ENCODE results near the gene PML.

The PML gene

DNA sequence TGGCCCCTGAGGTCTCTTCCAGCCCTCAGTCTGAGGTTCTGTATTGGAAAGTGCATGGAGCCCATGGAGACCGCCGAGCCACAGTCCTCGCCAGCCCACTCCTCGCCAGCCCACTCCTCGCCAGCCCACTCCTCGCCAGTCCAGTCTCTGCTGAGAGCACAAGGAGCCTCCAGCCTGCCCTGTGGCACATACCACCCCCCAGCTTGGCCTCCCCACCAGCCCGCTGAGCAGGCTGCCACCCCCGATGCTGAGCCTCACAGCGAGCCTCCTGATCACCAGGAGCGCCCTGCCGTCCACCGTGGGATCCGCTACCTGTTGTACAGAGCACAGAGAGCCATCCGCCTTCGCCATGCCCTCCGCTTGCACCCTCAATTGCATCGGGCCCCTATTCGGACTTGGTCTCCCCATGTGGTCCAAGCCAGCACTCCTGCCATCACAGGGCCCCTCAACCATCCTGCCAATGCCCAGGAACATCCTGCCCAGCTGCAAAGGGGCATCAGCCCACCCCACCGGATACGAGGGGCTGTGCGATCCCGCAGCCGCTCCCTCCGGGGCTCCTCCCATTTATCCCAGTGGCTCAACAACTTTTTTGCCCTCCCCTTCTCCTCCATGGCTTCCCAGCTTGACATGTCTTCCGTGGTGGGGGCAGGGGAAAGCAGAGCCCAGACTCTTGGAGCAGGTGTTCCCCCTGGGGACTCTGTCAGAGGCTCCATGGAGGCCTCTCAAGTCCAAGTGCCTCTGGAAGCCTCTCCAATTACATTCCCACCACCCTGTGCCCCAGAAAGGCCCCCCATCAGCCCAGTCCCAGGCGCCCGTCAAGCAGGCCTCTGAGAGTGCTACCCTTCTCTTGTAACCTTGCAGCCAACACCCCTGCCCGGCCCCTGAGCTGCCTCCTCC lies 40.9 kb downstream of the PML start:
- Histone ChIP-seq H2BK15ac (replicated peaks; ENCODE audit: low read depth) (no peak overlapping the region), H3K79me1 (ENCODE audit: low read length) (no peaks in the 10 kb centered on the region), H3K23ac (ENCODE audit: low read length) (no peak overlapping the region), H4K8ac (ENCODE audit: low read depth, low read length) (no peak overlapping the region), H3K79me2 (ENCODE audit: control insufficient read depth, insufficient read depth, low read length) (no peaks in the 10 kb centered on the region), H4K5ac (ENCODE audit: low read length) (no peak overlapping the region), H3K56ac (ENCODE audit: low read length) (no peak overlapping the region), H3K4me2 (ENCODE audit: low read length) (no peak overlapping the region), H3K36me3 (ENCODE audit: control insufficient read depth, insufficient read depth, low read length) (peaks cover 2% of the 10 kb centered on the region), H2BK120ac (ENCODE audit: low read depth, low read length) (no peak overlapping the region), H3K27me3 (ENCODE audit: insufficient read depth, low read length, poor library complexity) (no peaks in the 10 kb centered on the region), H3K4ac (ENCODE audit: low read depth, low read length) (no peak overlapping the region), H3K18ac (ENCODE audit: low read length) (no peak overlapping the region), H3K4me3 (ENCODE audit: low read length) (no peak overlapping the region), H2AK5ac (ENCODE audit: low read length) (no peak overlapping the region), H3K4me1 (ENCODE audit: control insufficient read depth, low read depth, low read length) (peaks cover 2% of the 10 kb centered on the region), H3K27ac (ENCODE audit: low read depth, low read length) (no peak overlapping the region), H2BK5ac (ENCODE audit: low read length) (no peak overlapping the region), H3K9ac (ENCODE audit: low read length) (no peak overlapping the region)
- no peak for DNase-seq
- no CpG with 5 or more reads among the region's 28 CpGs for WGBS (ENCODE audit: extremely low coverage, insufficient coverage, low lambda C conversion rate)

DNA sequence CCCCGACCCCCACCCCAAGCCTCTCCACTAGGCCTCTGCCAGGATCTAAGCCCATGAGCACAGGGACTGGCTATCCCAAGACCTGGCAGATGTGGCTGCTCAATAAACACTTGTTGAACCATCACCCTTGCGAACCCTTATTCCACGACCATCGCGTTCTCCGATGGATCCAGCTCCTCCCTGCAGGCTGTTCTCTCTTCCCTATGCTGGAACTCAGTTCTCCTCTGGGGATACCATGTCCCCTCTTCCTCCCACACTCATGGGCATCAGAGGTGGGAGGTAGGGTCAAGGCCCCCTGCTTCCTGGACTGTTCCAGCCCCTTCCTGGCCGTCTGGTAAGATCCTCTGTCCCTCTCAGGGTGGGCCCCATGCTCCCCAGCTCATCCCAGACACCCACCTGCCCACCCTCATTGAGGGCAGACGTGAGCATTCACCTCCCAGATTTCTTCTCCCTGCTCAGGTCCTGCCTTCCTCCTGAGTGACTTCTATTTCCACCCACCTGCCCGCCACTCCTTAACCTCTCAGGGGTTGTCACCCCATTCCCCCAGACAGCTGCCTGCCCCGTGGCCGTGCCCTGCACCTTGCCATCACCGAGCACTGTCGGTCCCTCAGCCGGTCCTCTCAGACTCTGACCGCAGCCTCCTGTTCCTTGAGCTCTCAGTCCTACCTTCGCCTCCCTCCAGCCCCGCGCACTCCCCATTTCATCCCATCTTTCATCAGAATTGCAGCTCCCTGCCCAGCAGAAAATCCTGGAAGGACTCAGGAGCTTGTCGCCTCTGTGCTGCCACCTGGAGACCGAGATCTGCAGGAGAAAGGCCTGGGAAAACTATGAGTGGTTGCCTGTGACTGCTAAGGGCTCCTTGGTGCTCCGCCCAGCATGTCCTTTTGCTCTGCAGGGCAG lies 42.0 kb downstream of the PML start:
- peak; percentile 89 for DNase-seq
- H3K18ac ChIP-seq (ENCODE audit: low read length), result no peak overlapping the region
- H3K36me3 ChIP-seq (ENCODE audit: control insufficient read depth, insufficient read depth, low read length), result peaks cover 2% of the 10 kb centered on the region
- no peak overlapping the region for H3K4me2 ChIP-seq (ENCODE audit: low read length)
- H3K56ac ChIP-seq (ENCODE audit: low read length), result no peak overlapping the region
- H2BK5ac ChIP-seq (ENCODE audit: low read length), result no peak overlapping the region
- no peak overlapping the region for H2AK5ac ChIP-seq (ENCODE audit: low read length)
- no peak overlapping the region for H3K4me3 ChIP-seq (ENCODE audit: low read length)
- H3K79me2 ChIP-seq (ENCODE audit: control insufficient read depth, insufficient read depth, low read length), result no peaks in the 10 kb centered on the region
- no peak overlapping the region for H3K23ac ChIP-seq (ENCODE audit: low read length)
- H3K79me1 ChIP-seq (ENCODE audit: low read length), result no peaks in the 10 kb centered on the region
- H4K8ac ChIP-seq (ENCODE audit: low read depth, low read length), result no peak overlapping the region
- no peak overlapping the region for H2BK120ac ChIP-seq (ENCODE audit: low read depth, low read length)
- no peak overlapping the region for H3K4ac ChIP-seq (ENCODE audit: low read depth, low read length)
- H3K27ac ChIP-seq (ENCODE audit: low read depth, low read length), result no peak overlapping the region
- no peak overlapping the region for H2BK15ac ChIP-seq (replicated peaks; ENCODE audit: low read depth)
- H4K5ac ChIP-seq (ENCODE audit: low read length), result no peak overlapping the region
- H3K4me1 ChIP-seq (ENCODE audit: control insufficient read depth, low read depth, low read length), result peaks cover 4% of the 10 kb centered on the region
- WGBS (ENCODE audit: extremely low coverage, insufficient coverage, low lambda C conversion rate), result no CpG with 5 or more reads among the region's 21 CpGs
- H3K27me3 ChIP-seq (ENCODE audit: insufficient read depth, low read length, poor library complexity), result no peaks in the 10 kb centered on the region
- no peak overlapping the region for H3K9ac ChIP-seq (ENCODE audit: low read length)

DNA sequence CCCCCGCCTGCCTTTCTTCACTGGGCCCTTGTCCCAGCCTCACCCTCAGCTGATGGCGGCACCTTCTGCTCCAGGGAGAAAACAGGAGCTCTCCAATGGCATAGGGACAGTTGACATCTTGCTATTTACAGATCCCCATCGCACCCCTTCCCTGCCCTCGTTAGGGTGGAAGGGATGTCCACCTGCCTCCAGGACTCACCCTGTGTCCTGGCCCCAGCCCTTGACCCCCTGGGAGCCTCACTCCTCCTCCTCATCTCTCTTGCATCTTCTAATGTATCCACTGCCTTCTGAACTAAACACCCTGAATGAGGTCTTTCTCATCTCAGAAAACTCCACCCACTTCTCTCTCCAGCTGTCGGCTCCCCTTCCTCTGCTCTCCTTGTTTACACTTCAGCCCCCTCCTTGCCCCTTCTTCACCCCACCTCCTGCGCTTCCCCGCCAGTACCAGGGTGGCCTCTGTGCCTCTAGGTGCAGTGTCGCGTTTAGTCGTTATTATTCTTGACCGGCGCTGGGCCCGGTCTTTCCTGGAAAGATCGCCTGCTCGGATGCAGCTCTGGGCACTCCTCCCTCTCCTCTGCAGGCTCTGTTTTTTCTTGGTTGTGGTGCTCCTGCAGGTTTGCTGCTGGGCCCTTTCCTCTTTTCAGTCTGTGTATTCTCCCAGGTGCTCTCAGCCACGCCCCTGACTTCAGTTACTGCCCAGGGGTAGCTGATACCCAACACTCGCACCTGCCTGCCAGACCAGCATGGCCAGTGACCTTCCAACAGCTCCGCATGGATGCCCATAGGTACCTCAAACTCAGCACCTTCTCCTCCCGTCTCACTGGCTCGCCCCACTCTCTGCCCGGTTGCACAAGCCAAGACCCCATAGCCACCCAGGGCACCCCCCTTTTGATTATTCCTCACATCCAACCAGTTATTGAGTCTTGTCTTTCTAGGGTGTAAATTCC lies 42.9 kb downstream of the PML start:
- WGBS (ENCODE audit: extremely low coverage, insufficient coverage, low lambda C conversion rate), result no CpG with 5 or more reads among the region's 21 CpGs
- no peaks in the 10 kb centered on the region for H3K79me2 ChIP-seq (ENCODE audit: control insufficient read depth, insufficient read depth, low read length)
- DNase-seq, result no peak
- H3K36me3 ChIP-seq (ENCODE audit: control insufficient read depth, insufficient read depth, low read length), result peaks cover 2% of the 10 kb centered on the region
- no peak overlapping the region for H2BK5ac ChIP-seq (ENCODE audit: low read length)
- no peak overlapping the region for H2BK15ac ChIP-seq (replicated peaks; ENCODE audit: low read depth)
- no peak overlapping the region for H4K5ac ChIP-seq (ENCODE audit: low read length)
- no peak overlapping the region for H3K27ac ChIP-seq (ENCODE audit: low read depth, low read length)
- H3K23ac ChIP-seq (ENCODE audit: low read length), result no peak overlapping the region
- H3K27me3 ChIP-seq (ENCODE audit: insufficient read depth, low read length, poor library complexity), result no peaks in the 10 kb centered on the region
- H3K79me1 ChIP-seq (ENCODE audit: low read length), result no peaks in the 10 kb centered on the region
- H2AK5ac ChIP-seq (ENCODE audit: low read length), result no peak overlapping the region
- H3K18ac ChIP-seq (ENCODE audit: low read length), result no peak overlapping the region
- no peak overlapping the region for H3K4ac ChIP-seq (ENCODE audit: low read depth, low read length)
- H4K8ac ChIP-seq (ENCODE audit: low read depth, low read length), result no peak overlapping the region
- H3K4me2 ChIP-seq (ENCODE audit: low read length), result no peak overlapping the region
- H3K4me3 ChIP-seq (ENCODE audit: low read length), result no peak overlapping the region
- peaks cover 4% of the 10 kb centered on the region for H3K4me1 ChIP-seq (ENCODE audit: control insufficient read depth, low read depth, low read length)
- no peak overlapping the region for H3K56ac ChIP-seq (ENCODE audit: low read length)
- no peak overlapping the region for H3K9ac ChIP-seq (ENCODE audit: low read length)
- no peak overlapping the region for H2BK120ac ChIP-seq (ENCODE audit: low read depth, low read length)

DNA sequence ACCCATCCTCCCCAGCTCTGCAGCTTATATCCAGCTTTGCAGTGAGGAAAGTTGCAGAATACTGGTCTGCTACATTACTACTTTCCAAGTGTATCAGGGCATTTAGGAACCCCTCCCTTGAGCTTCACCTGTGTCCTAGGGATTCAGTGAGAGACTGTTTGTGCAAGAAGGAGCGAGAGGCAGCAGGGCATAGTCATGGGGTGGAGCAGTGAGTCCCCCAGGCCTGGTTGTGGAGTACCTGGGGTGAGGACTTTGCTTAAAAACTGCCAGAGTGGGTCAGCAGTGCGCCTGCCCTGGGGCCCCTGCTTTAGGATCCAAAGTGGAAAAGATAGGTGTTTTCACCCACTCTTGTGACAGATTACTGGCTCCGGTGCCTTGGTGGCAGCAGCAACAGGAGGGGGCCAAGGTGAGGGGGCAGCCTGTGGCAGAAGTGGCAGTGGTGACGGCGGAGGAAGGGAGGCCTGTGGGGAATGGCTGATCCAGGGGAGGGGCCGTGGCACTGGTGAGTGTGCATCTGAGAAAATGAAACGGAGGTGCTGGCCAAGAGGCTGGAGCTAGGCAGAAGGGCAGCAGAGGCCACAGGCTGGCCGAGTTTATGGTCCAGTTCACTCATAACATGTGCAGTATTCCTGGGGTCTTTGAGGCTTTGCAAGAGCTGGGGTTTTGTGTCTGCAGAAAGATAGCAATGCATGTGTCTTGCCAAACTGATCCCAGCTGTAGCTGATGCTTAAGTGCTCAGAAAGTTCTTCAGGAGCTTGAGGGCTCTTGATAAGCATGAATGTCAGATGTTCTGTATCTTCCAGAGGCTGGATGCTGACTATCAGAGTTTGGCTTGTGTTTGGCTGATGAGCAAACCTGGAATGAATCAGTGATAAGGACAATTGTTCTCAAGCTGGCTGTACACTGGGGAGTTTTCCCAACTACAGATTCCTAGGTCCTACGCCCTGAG lies 44.5 kb downstream of the PML start:
- no peak overlapping the region for H2BK120ac ChIP-seq (ENCODE audit: low read depth, low read length)
- H4K8ac ChIP-seq (ENCODE audit: low read depth, low read length), result no peak overlapping the region
- no peak overlapping the region for H3K18ac ChIP-seq (ENCODE audit: low read length)
- no peak overlapping the region for H2BK15ac ChIP-seq (replicated peaks; ENCODE audit: low read depth)
- no peak overlapping the region for H4K5ac ChIP-seq (ENCODE audit: low read length)
- no peaks in the 10 kb centered on the region for H3K27me3 ChIP-seq (ENCODE audit: insufficient read depth, low read length, poor library complexity)
- no peak overlapping the region for H3K4me2 ChIP-seq (ENCODE audit: low read length)
- H3K23ac ChIP-seq (ENCODE audit: low read length), result no peak overlapping the region
- no peak overlapping the region for H3K9ac ChIP-seq (ENCODE audit: low read length)
- WGBS (ENCODE audit: extremely low coverage, insufficient coverage, low lambda C conversion rate), result no CpG with 5 or more reads among the region's 9 CpGs
- no peak overlapping the region for H3K4ac ChIP-seq (ENCODE audit: low read depth, low read length)
- no peak overlapping the region for H2AK5ac ChIP-seq (ENCODE audit: low read length)
- no peak overlapping the region for H3K27ac ChIP-seq (ENCODE audit: low read depth, low read length)
- no peak overlapping the region for H2BK5ac ChIP-seq (ENCODE audit: low read length)
- H3K79me2 ChIP-seq (ENCODE audit: control insufficient read depth, insufficient read depth, low read length), result no peaks in the 10 kb centered on the region
- peaks cover 4% of the 10 kb centered on the region for H3K4me1 ChIP-seq (ENCODE audit: control insufficient read depth, low read depth, low read length)
- no peak overlapping the region for H3K56ac ChIP-seq (ENCODE audit: low read length)
- H3K36me3 ChIP-seq (ENCODE audit: control insufficient read depth, insufficient read depth, low read length), result no peaks in the 10 kb centered on the region
- no peak for DNase-seq
- H3K79me1 ChIP-seq (ENCODE audit: low read length), result no peaks in the 10 kb centered on the region
- no peak overlapping the region for H3K4me3 ChIP-seq (ENCODE audit: low read length)

DNA sequence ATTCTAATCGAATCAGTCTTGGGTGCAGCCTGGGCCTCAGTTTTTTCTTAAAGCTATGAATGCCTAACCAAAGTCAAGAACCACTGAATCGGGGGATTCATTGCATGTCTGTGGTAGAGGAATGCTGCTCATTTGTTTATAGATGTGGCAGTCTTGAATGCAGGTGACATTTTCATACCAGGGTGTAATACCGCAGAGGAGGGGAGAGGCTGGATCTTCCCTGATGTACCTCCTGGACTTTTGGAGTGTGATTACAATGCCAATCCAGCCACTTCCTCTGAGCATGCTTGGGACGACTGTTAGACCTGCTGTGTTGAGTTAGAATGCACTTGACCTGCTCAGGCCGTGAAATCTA lies 45.1 kb downstream of the PML start:
- Histone ChIP-seq H2AK5ac (ENCODE audit: low read length) (no peak overlapping the region), H3K79me1 (ENCODE audit: low read length) (no peaks in the 10 kb centered on the region), H4K5ac (ENCODE audit: low read length) (no peak overlapping the region), H3K4me2 (ENCODE audit: low read length) (no peak overlapping the region), H3K79me2 (ENCODE audit: control insufficient read depth, insufficient read depth, low read length) (no peaks in the 10 kb centered on the region), H2BK15ac (replicated peaks; ENCODE audit: low read depth) (no peak overlapping the region), H3K27ac (ENCODE audit: low read depth, low read length) (no peak overlapping the region), H3K27me3 (ENCODE audit: insufficient read depth, low read length, poor library complexity) (no peaks in the 10 kb centered on the region), H3K9ac (ENCODE audit: low read length) (no peak overlapping the region), H3K56ac (ENCODE audit: low read length) (no peak overlapping the region), H2BK5ac (ENCODE audit: low read length) (no peak overlapping the region), H2BK120ac (ENCODE audit: low read depth, low read length) (no peak overlapping the region), H3K4ac (ENCODE audit: low read depth, low read length) (no peak overlapping the region), H3K4me1 (ENCODE audit: control insufficient read depth, low read depth, low read length) (peaks cover 4% of the 10 kb centered on the region), H4K8ac (ENCODE audit: low read depth, low read length) (no peak overlapping the region), H3K23ac (ENCODE audit: low read length) (no peak overlapping the region), H3K36me3 (ENCODE audit: control insufficient read depth, insufficient read depth, low read length) (no peaks in the 10 kb centered on the region), H3K4me3 (ENCODE audit: low read length) (no peak overlapping the region), H3K18ac (ENCODE audit: low read length) (no peak overlapping the region)
- no CpG with 5 or more reads among the region's 5 CpGs for WGBS (ENCODE audit: extremely low coverage, insufficient coverage, low lambda C conversion rate)
- DNase-seq, result no peak
